Right cardiac atrium (tissue), 5 donors: Measurements from ENCODE around the gene NPAT. TPM values are rescaled to one million over a fixed set of nuclear protein-coding genes. Genes with fewer than 3 reads are reported as not detected.
A peak's percentile ranks its signal among the peaks of the same experiment; 100 is the strongest.
"Not testable (repeated sequence)": the region's sequence is repeated elsewhere in the genome, so short reads cannot be mapped to it uniquely, and the experiment has no call there.

Experiments
- ATAC-seq, 2 donors: fragments of 200-7000 bp; cut with Tn5 transposase; one replicate each; pipeline versions ENCODE4 v1.8.0 to v1.9.1; 2020; ENCODE audit warnings: moderate library complexity in 2 of 2, mild to moderate bottlenecking in 1 of 2
- DNase-seq, 3 donors: peaks; one replicate each; pipeline ENCODE4 v3.0.0-alpha.2; 2020
- H3K27ac ChIP-seq: one replicate; pipeline ENCODE4 v1.5.1; 2013; ENCODE audit warnings: mild to moderate bottlenecking, low read length, control low read depth, moderate library complexity
- H3K27me3 ChIP-seq: one replicate; pipeline ENCODE4 v1.6.1; 2013; ENCODE audit not compliant: control insufficient read depth, insufficient read depth
- H3K4me1 ChIP-seq: one replicate; pipeline ENCODE4 v1.6.1; 2013; ENCODE audit warnings: low read length; ENCODE audit not compliant: control insufficient read depth, insufficient read depth
- H3K4me3 ChIP-seq: one replicate; pipeline ENCODE4 v1.5.1; 2013; ENCODE audit warnings: low read length, control low read depth
- H3K9me3 ChIP-seq: one replicate; pipeline ENCODE4 v1.6.1; 2013; ENCODE audit warnings: low read length; ENCODE audit not compliant: control insufficient read depth
- WGBS: extraction: QIAGEN DNeasy Blood & Tissue Kit; methylation state at CpG from one replicate; pipeline ENCODE4 v1.1.7; 2013; 5-methylcytosine and 5-hydroxymethylcytosine counted together
- intact Hi-C, 4 donors: fragments of 100-400 bp; cut with DNase I; formaldehyde crosslinking; loops; one replicate each; pipeline versions ENCODE4 v1.11.0 to v1.14.0; 2022 to 2023
- polyA plus RNA-seq: library from polyadenylated mRNA; stranded (reverse); fragments of 200-250 nt; gene quantifications from one replicate; pipeline ENCODE4 v1.2.3, GENCODE V29; 2013
- total RNA-seq, 4 donors: library from RNA; stranded (reverse); fragmentation: NEBNext Ultra II Directional; extraction: Animal tissue kit (Norgen Biotek cat#: 25700); gene quantifications; one replicate each; pipeline ENCODE4 v1.2.1, GENCODE V29; 2021
- donor health status: healthy with polysubstance abuse.
- donor health status: DM: no; HTN: yes; CAD: no.
- donor health status: DM: no; HTN: no; CAD: no.
- donor health status: DM: no; HTN: yes; CAD: no; lungs with severe emphysema.
- donor health status: DM: yes; HTN: yes; CAD: no.

NPAT gene
- total and polyA plus RNA-seq, 5 donors = 2.8 to 10.3 (median 9.9) TPM

GRCh38 chr11:108199446-108200321 is 22.8 kb downstream of the NPAT start:
- ATAC-seq = no peak
- intact Hi-C loops = no loop called here
- H3K27ac ChIP-seq = no peak overlapping the region

DNA sequence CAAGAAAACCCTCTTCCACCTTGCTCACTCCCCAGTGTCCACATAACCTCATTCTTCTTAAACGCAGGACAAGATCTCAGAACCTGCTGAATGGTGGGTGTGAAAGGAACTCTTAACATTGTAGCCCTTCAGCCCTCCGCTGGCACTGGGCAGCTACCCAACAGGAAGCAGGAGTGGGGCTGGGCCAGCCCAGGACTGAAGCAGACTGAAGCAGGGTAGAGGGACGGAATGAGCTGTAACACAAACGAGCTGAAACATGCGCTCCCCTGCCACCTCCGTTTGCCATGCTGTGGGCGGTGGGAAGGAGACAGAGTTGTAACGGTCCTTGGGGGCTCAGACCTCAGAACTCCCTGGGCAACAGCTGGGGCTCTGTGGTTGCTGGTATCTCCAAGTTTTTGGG is 23.6 kb downstream of the NPAT start:
- WGBS = 75% methylated on average over 8 of the region's 8 CpGs
- H3K27me3 ChIP-seq = no peaks in the 10 kb centered on the region
- H3K9me3 ChIP-seq = no peaks in the 10 kb centered on the region
- no peak overlapping the region for H3K27ac ChIP-seq
- H3K4me3 ChIP-seq = no peak overlapping the region
- H3K4me1 ChIP-seq = peaks cover 2% of the 10 kb centered on the region
- ATAC-seq = peak; percentile 47 to 70
- DNase-seq = peak in 1 of 3 donors; percentile 27
- intact Hi-C loops = no loop called here

More at GRCh38 chr11:108199446-108200321, 22.8 kb downstream of the NPAT start:
- Histone ChIP-seq H3K4me1 (peaks cover 2% of the 10 kb centered on the region), H3K4me3 (no peak overlapping the region), H3K9me3 (no peaks in the 10 kb centered on the region), H3K27me3 (no peaks in the 10 kb centered on the region)
- no peak for DNase-seq
- 75% methylated on average over 12 of the region's 12 CpGs for WGBS

DNA sequence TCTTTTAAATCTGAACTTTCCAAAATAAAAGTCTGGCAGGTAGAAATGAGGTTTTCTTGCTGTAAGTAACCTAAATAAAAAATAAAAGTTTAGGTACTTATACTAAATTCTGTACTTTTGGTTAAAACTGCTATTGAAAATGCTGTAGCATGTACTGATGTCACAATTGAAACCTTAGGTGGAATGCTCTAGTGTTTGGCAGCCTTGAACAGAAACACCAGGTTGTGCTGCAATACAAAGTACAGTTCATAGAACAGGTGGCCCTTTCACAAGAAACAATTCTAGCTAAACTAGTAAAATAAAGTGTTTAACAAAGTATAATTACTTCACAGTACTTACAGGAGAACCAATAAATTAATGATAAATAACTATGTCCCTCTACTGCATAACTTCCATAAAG is 25.1 kb downstream of the NPAT start:
- H3K9me3 ChIP-seq = no peaks in the 10 kb centered on the region
- intact Hi-C loops = no loop called here
- no peak overlapping the region for H3K4me3 ChIP-seq
- peaks cover 2% of the 10 kb centered on the region for H3K4me1 ChIP-seq
- no peaks in the 10 kb centered on the region for H3K27me3 ChIP-seq
- DNase-seq (no peak), ATAC-seq (no peak)
- no peak overlapping the region for H3K27ac ChIP-seq

DNA sequence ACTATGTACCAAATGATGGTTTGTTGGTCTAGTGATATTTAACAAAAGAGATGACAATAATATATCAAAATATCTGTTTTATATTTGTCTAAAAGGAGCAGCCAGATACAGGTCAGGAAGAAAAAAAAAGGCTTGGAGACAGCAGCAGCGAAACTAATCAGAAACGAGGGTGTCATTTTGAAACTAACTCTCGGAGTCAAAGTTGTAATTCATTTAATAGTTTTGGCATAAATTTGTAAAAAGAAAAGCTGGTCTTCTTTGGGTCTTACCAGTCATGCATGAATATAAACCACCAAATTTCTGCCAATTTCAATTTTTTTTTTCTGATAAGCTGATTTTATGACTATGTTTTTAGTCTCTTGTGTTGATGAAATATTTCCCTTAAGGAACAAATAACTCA is 25.5 kb downstream of the NPAT start:
- Histone ChIP-seq H3K9me3 (no peaks in the 10 kb centered on the region), H3K4me1 (peaks cover 2% of the 10 kb centered on the region), H3K27ac (no peak overlapping the region), H3K27me3 (no peaks in the 10 kb centered on the region), H3K4me3 (no peak overlapping the region)
- ATAC-seq (no peak), DNase-seq (no peak)
- 88% methylated on average over 3 of the region's 3 CpGs for WGBS
- intact Hi-C loops = no loop called here

DNA sequence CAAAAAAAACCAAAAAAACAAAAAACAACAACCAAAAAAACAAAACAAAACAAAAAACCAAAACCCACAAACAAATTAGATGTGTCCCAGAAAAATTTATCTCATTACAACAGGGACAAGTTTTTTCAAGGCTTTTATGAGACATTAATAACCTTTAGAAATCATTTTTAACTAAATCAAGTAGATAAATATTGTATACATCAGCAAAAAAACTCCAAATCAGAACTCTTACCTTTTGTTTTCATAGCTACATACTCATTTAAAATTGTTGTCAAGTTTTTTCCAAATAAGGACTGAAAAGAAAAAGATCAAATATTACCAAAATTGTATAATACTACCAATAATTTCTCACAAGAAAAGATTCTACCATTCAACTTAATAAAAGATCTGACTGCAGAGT is 28.7 kb downstream of the NPAT start:
- Histone ChIP-seq H3K27ac (no peak overlapping the region), H3K4me1 (no peaks in the 10 kb centered on the region), H3K4me3 (no peak overlapping the region), H3K27me3 (no peaks in the 10 kb centered on the region), H3K9me3 (no peaks in the 10 kb centered on the region)
- ATAC-seq (no peak), DNase-seq (no peak)
- intact Hi-C loops = no loop called here

DNA sequence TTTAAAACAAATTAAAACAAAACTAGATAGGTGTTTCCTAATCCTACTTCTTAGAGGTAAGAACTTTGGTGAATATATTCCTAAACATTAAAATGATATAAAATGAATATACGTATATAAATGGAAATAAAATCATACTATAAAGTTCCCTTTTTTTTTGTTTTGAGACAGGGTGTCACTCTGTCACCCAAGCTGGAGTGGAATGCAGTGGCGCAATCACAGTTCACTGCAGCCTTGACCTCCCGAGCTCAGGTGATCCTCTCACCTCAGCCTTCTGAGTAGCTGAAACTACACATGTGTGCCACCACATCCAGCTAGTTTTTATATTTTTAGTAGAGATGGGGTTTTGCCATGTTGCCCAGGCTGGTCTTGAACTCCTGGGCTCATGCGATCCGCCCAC is 44.9 kb downstream of the NPAT start:
- ATAC-seq = no peak
- H3K27me3 ChIP-seq = no peaks in the 10 kb centered on the region
- no peak for DNase-seq
- intact Hi-C loops = no loop called here
- WGBS = 78% methylated on average over 5 of the region's 5 CpGs
- no peaks in the 10 kb centered on the region for H3K4me1 ChIP-seq
- no peak overlapping the region for H3K27ac ChIP-seq
- H3K4me3 ChIP-seq = no peak overlapping the region
- no peaks in the 10 kb centered on the region for H3K9me3 ChIP-seq

DNA sequence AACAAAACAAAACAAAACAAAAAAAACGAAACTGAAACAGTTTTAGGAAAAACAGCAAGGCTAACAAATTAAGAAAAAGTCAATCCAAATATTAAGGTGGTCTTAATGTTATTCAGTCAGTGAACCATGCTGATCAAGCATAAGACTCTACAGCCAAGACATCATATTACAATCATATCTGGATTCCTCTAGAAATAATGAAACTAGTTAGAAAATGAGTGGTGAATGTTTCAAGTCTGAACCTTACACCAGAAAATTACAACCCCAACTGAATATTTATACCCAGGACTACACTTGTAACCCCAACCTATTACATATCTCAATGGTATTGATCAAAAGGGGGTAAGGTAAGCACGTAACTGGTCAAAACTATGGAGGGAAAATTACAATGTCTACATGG is 52.3 kb downstream of the NPAT start:
- Histone ChIP-seq H3K9me3 (no peaks in the 10 kb centered on the region), H3K27me3 (no peaks in the 10 kb centered on the region), H3K27ac (no peak overlapping the region), H3K4me1 (peaks cover 2% of the 10 kb centered on the region), H3K4me3 (peak overlapping the region; percentile 51)
- ATAC-seq = no peak
- intact Hi-C loops = no loop called here
- DNase-seq = no peak
- WGBS = 66% methylated on average over 2 of the region's 2 CpGs

DNA sequence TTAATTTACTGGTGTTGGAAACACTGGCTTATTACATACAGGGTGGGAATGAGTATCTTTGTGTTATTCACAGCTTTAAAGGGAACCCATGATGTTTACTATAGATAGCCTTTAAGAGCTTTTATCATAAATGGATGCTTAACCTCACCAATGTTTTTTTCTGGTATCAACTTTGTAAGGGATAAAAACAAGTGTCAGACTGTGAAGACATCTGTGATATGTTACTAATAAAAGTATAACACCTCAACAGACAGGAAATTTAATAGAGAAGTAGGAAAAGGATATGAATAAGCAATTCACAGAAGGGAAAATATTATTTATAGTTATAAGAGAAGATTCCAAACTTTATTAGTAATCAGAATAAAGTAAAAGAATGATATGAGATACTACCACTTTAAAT is 54.8 kb downstream of the NPAT start:
- Histone ChIP-seq H3K27me3 (no peaks in the 10 kb centered on the region), H3K27ac (no peak overlapping the region), H3K4me3 (no peak overlapping the region), H3K9me3 (no peaks in the 10 kb centered on the region), H3K4me1 (peaks cover 2% of the 10 kb centered on the region)
- intact Hi-C loops = no loop called here
- no peak for ATAC-seq
- DNase-seq = no peak

DNA sequence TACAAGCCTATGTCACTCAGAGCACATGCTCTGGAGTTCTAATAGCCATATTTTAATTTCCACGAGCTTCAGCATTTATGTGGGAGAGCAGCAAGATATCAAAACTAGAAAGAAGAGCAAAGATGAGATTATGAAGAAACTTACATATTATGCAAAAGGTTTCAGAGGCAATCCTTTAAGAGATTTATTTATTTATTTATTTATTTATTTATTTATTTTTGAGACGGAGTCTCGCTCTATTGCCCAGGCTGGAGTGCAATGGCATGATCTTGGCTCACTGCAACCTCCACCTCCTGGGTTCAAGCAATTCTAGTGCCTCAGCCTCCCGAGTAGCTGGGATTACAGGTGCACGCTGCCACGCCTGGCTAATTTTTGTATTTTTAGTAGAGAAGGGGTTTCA is 59.6 kb downstream of the NPAT start:
- DNase-seq, ATAC-seq, H3K27me3 ChIP-seq, H3K4me3 ChIP-seq, H3K4me1 ChIP-seq, H3K9me3 ChIP-seq, intact Hi-C loops, H3K27ac ChIP-seq: not testable (repeated sequence)
- WGBS = 81% methylated on average over 6 of the region's 6 CpGs

DNA sequence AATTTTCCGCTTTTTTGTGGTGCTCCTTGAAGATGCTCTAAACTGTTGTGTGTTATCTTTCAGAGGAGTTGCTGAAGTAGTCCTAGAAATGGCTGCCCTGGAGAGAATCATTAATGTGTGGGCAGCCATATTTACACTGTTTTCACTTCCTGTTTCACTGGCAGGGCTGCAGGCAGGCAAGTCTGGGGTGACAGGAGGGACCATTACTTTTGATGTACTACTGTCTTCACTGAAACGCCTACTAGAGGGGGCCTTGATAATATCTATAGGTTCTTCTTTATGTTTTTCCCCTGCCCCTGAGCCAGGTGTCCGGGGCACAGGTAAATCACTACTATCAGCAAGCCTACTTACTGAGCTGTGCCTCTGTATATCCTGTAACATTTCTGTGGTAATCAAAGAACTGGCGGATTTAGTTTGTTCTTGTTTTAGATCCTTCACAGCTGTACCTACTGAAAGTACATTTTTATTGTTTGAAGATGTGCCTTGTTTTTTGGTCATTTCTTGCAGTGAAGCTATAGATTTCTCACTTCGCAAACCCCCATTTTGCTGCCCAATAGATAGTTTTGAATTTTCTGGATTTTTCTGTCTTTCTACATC is 61.4 kb downstream of the NPAT start:
- ATAC-seq (no peak), DNase-seq (no peak)
- Histone ChIP-seq H3K27me3 (no peaks in the 10 kb centered on the region), H3K4me3 (no peak overlapping the region), H3K9me3 (no peaks in the 10 kb centered on the region), H3K4me1 (no peaks in the 10 kb centered on the region), H3K27ac (no peak overlapping the region)
- intact Hi-C loops = no loop called here
- 91% methylated on average over 5 of the region's 5 CpGs for WGBS

DNA sequence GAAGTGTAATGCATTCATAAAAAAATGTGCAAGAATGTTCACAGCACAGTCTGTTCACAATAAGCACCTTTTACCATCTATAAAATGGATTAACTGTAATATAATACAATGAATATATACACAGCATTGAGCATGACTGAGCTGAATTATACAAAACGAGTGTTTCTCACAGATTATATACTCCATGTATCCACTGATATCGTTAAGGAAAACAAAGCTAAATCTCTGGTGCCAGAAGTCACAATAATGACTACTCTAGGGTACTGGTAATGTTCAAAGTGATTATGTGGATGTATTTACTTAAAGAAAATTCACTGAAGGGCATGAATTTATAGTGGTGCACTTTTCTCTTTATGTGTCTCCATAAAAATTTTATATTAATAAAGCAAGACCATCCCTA is 67.8 kb downstream of the NPAT start:
- no peaks in the 10 kb centered on the region for H3K27me3 ChIP-seq
- no peak overlapping the region for H3K27ac ChIP-seq
- no peak for ATAC-seq
- WGBS = 72% methylated on average over 2 of the region's 2 CpGs
- no peaks in the 10 kb centered on the region for H3K4me1 ChIP-seq
- no peaks in the 10 kb centered on the region for H3K9me3 ChIP-seq
- intact Hi-C loops = no loop called here
- no peak for DNase-seq
- no peak overlapping the region for H3K4me3 ChIP-seq
